ENCODE measurements around the gene STXBP4. TPM values are rescaled to one million over a fixed set of nuclear protein-coding genes. Genes with fewer than 3 reads are reported as not detected.

STXBP4 gene
- total and polyA plus RNA-seq, 5 experiments from 2014 or later, result 3.1 to 6.4 (median 4.1) TPM

- DNase-seq (no peak), ATAC-seq (no peak)
- Mint-ChIP-seq H3K27me3 (no peaks in the 10 kb centered on the region), H3K4me3 (no peak overlapping the region), H3K9me3 (peaks cover 4 to 18% (median 12%) of the 10 kb centered on the region in 9 donors), H3K4me1 (peaks cover 0 to 20% (median under 1%) of the 10 kb centered on the region in 4 donors), H3K36me3 (peaks cover 10 to 35% (median 21%) of the 10 kb centered on the region in 3 donors), H3K27ac (no peak overlapping the region)
- POLR2A ChIA-PET, result no interaction called here
Measured at GRCh38 chr17:55171634-55172328, 203.2 kb downstream of the STXBP4 start.

- H3K4me1 Mint-ChIP-seq, result peaks cover 0 to 20% (median under 1%) of the 10 kb centered on the region in 4 donors
- no peak for DNase-seq
- H3K27ac Mint-ChIP-seq, result no peak overlapping the region
- peaks cover 11 to 32% (median 21%) of the 10 kb centered on the region in 3 donors for H3K36me3 Mint-ChIP-seq
- no peaks in the 10 kb centered on the region for H3K27me3 Mint-ChIP-seq
- peaks cover 4 to 18% (median 12%) of the 10 kb centered on the region in 9 donors for H3K9me3 Mint-ChIP-seq
- no peak overlapping the region for H3K4me3 Mint-ChIP-seq
- POLR2A ChIA-PET, result no interaction called here
- no peak for ATAC-seq
Measured at GRCh38 chr17:55172612-55173011, 204.0 kb downstream of the STXBP4 start.

GRCh38 chr17:55174133-55174532 lies 205.6 kb downstream of the STXBP4 start:
- H3K9me3 Mint-ChIP-seq, result peaks cover 4 to 18% (median 12%) of the 10 kb centered on the region in 9 donors
- no peak for ATAC-seq
- H3K27ac Mint-ChIP-seq, result no peak overlapping the region
- POLR2A ChIA-PET, result no interaction called here
- peaks cover 0 to 15% (median 0%) of the 10 kb centered on the region in 4 donors for H3K4me1 Mint-ChIP-seq
- H3K4me3 Mint-ChIP-seq, result no peak overlapping the region
- H3K36me3 Mint-ChIP-seq, result peaks cover 10 to 33% (median 21%) of the 10 kb centered on the region in 3 donors
- DNase-seq, result no peak
- no peaks in the 10 kb centered on the region for H3K27me3 Mint-ChIP-seq

GRCh38 chr17:55175788-55176427 lies 207.3 kb downstream of the STXBP4 start:
- POLR2A ChIA-PET, result no interaction called here
- ATAC-seq (no peak), DNase-seq (no peak)
- Mint-ChIP-seq H3K36me3 (peaks cover 10 to 38% (median 21%) of the 10 kb centered on the region in 3 donors), H3K27me3 (no peaks in the 10 kb centered on the region), H3K9me3 (peaks cover 4 to 18% (median 12%) of the 10 kb centered on the region in 9 donors), H3K27ac (peak overlapping the region in 2 of 10 donors; percentile 1 to 34), H3K4me3 (no peak overlapping the region), H3K4me1 (peaks cover 0 to 15% (median 0%) of the 10 kb centered on the region in 4 donors)

GRCh38 chr17:55177159-55177854 lies 208.7 kb downstream of the STXBP4 start:
- POLR2A ChIA-PET, result no interaction called here
- Mint-ChIP-seq H3K27me3 (peaks cover 0 to 2% (median 0%) of the 10 kb centered on the region in 5 donors), H3K27ac (no peak overlapping the region), H3K36me3 (peaks cover 10 to 36% (median 27%) of the 10 kb centered on the region in 3 donors), H3K9me3 (peaks cover 8 to 27% (median 18%) of the 10 kb centered on the region in 9 donors), H3K4me1 (peaks cover 0 to 15% (median 0%) of the 10 kb centered on the region in 4 donors), H3K4me3 (no peak overlapping the region)
- DNase-seq, result no peak
- ATAC-seq, result no peak

- peaks cover 8 to 32% (median 21%) of the 10 kb centered on the region in 9 donors for H3K9me3 Mint-ChIP-seq
- POLR2A ChIA-PET, result no interaction called here
- H3K36me3 Mint-ChIP-seq, result peaks cover 10 to 35% (median 30%) of the 10 kb centered on the region in 3 donors
Measured at GRCh38 chr17:55177855-55178217, 209.3 kb downstream of the STXBP4 start.

GRCh38 chr17:55186937-55187770 lies 218.6 kb downstream of the STXBP4 start:
- POLR2A ChIA-PET, result no interaction called here
- H3K27ac Mint-ChIP-seq, result peak overlapping the region in 1 of 10 donors; percentile 40
- peaks cover 0 to 6% (median 5%) of the 10 kb centered on the region in 3 donors for H3K36me3 Mint-ChIP-seq
- H3K4me1 Mint-ChIP-seq, result no peaks in the 10 kb centered on the region
- peaks cover 0 to 15% (median 4%) of the 10 kb centered on the region in 5 donors for H3K27me3 Mint-ChIP-seq
- DNase-seq, result no peak
- H3K4me3 Mint-ChIP-seq, result no peak overlapping the region
- ATAC-seq, result no peak
- H3K9me3 Mint-ChIP-seq, result peaks cover 0 to 9% (median 6%) of the 10 kb centered on the region in 9 donors

More at GRCh38 chr17:55177855-55178217, 209.3 kb downstream of the STXBP4 start:
- H3K4me3 Mint-ChIP-seq, result no peak overlapping the region
- DNase-seq (no peak), ATAC-seq (no peak)
- H3K4me1 Mint-ChIP-seq, result peaks cover 0 to 15% (median 0%) of the 10 kb centered on the region in 4 donors
- H3K27me3 Mint-ChIP-seq, result peaks cover 0 to 2% (median 0%) of the 10 kb centered on the region in 5 donors
- no peak overlapping the region for H3K27ac Mint-ChIP-seq

GRCh38 chr17:55190748-55191147 lies 222.2 kb downstream of the STXBP4 start:
- Mint-ChIP-seq H3K4me1 (peaks cover 0 to 4% (median 0%) of the 10 kb centered on the region in 4 donors), H3K4me3 (no peak overlapping the region), H3K9me3 (no peaks in the 10 kb centered on the region), H3K27ac (no peak overlapping the region), H3K36me3 (no peaks in the 10 kb centered on the region), H3K27me3 (peaks cover 2 to 15% (median 2%) of the 10 kb centered on the region in 5 donors)
- no peak for DNase-seq
- ATAC-seq, result no peak
- POLR2A ChIA-PET, result no interaction called here

- H3K4me3 Mint-ChIP-seq, result no peak overlapping the region
- POLR2A ChIA-PET, result no interaction called here
- no peaks in the 10 kb centered on the region for H3K4me1 Mint-ChIP-seq
- no peak overlapping the region for H3K27ac Mint-ChIP-seq
- H3K27me3 Mint-ChIP-seq, result peaks cover 5 to 43% (median 9%) of the 10 kb centered on the region in 5 donors
- H3K36me3 Mint-ChIP-seq, result peaks cover 0 to 3% (median 3%) of the 10 kb centered on the region in 3 donors
- peaks cover 0 to 6% (median 1%) of the 10 kb centered on the region in 9 donors for H3K9me3 Mint-ChIP-seq
- DNase-seq (no peak), ATAC-seq (no peak)
Measured at GRCh38 chr17:55198690-55199370, 230.3 kb downstream of the STXBP4 start.

- Mint-ChIP-seq H3K4me1 (no peaks in the 10 kb centered on the region), H3K36me3 (peaks cover 0 to 13% (median 9%) of the 10 kb centered on the region in 3 donors), H3K9me3 (peaks cover 0 to 16% (median 1%) of the 10 kb centered on the region in 9 donors), H3K27me3 (peaks cover 5 to 54% (median 12%) of the 10 kb centered on the region in 5 donors), H3K27ac (no peak overlapping the region), H3K4me3 (no peak overlapping the region)
- ATAC-seq (no peak), DNase-seq (no peak)
- POLR2A ChIA-PET, result no interaction called here
Measured at GRCh38 chr17:55200904-55201303, 232.3 kb downstream of the STXBP4 start.

GRCh38 chr17:55201308-55201932 lies 232.9 kb downstream of the STXBP4 start:
- ATAC-seq (no peak), DNase-seq (no peak)
- Mint-ChIP-seq H3K4me3 (no peak overlapping the region), H3K9me3 (peaks cover 0 to 16% (median 1%) of the 10 kb centered on the region in 9 donors), H3K36me3 (peaks cover 0 to 13% (median 9%) of the 10 kb centered on the region in 3 donors), H3K27me3 (peaks cover under 1 to 54% (median 12%) of the 10 kb centered on the region in 5 donors), H3K4me1 (no peaks in the 10 kb centered on the region), H3K27ac (no peak overlapping the region)
- POLR2A ChIA-PET, result no interaction called here

All from naive thymus-derived CD8-positive, alpha-beta T cell (primary cell).